ENCODE measurements around the gene MPST. TPM values are rescaled to one million over a fixed set of nuclear protein-coding genes. Genes with fewer than 3 reads are reported as not detected.

MPST gene
- polyA plus RNA-seq, 3 donors: 40.1 to 51.8 (median 45.6) TPM

DNA sequence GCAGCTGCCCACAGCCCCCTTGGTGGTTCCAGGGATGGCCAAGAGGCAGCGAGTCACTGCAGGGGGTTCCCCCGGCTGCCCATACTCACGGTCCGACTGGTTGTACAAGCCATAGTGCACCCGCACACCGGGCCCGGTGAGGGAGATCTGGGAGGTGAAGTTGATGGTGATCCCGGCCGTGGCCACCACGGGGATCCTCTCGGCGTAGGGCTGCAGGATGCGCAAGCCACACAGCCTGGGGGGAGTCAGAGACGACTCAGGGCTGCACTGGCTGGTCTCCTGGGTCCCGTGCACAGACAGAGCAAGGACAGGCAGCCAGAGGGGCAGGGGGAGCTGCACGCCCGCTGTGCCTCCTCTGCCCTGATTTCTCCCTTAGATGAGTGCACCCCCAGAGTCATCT is 55.5 kb downstream of the MPST start:
- no peak for DNase-seq (ENCODE audit: low read depth in 3 of 3, low spot score in 2 of 3)

DNA sequence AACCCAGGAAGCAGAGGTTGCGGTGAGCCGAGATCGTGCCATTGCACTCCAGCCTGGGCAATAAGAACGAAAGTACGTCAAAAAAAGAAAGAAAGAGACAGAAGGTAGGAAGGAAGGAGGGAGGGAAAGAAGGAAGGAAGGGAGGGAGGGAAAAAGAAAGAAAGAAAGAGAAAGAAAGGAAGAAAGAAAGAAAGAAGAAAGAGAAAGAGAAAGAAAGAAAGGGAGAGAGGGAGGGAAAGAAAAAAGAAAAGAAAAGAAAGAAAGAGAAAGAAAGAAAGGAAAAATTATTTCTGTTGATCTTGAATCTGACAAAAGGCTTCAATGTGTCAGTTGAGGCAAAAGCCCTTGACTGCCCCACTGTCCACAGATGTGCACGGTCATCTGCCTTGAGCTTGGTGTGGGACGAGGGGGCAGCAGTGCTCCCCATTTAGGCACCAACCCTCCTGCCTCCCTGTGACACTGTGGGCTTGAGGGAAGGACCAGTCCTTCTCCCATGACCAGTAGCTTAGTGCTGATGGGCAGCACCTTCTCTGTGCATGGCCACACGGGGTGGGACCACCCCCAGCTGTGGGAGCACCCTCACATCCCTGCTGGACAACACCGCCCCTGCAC is 56.4 kb downstream of the MPST start:
- DNase-seq (ENCODE audit: low read depth in 3 of 3, low spot score in 2 of 3): no peak

GRCh38 chr22:37077802-37078448 is 58.4 kb downstream of the MPST start:
- DNase-seq (ENCODE audit: low read depth in 3 of 3, low spot score in 2 of 3): no peak

GRCh38 chr22:37079158-37079557 is 59.6 kb downstream of the MPST start:
- no peak for DNase-seq (ENCODE audit: low read depth in 3 of 3, low spot score in 2 of 3)

Other genes starting within 250 kb of the MPST start
- gene IFT27, start 243.6 kb upstream of the MPST start, polyA plus RNA-seq (ENCODE audit: insufficient read length in 3 of 3): 10 to 100 TPM; 42.0 to 48.9 (median 47.9) TPM
- gene PVALB, start 202.7 kb upstream of the MPST start, polyA plus RNA-seq (ENCODE audit: insufficient read length in 3 of 3): 10 to 100 TPM in 1 of 3 donors, 1 to 10 TPM in 2; 3.7 to 11.4 (median 4.6) TPM
- 1 to 10 TPM; 1.5 to 2.2 (median 1.6) TPM for gene NCF4, start 158.7 kb upstream of the MPST start, polyA plus RNA-seq (ENCODE audit: insufficient read length in 3 of 3)
- gene CSF2RB, start 106.1 kb upstream of the MPST start, polyA plus RNA-seq (ENCODE audit: insufficient read length in 3 of 3): 1 to 10 TPM; 2.3 to 2.6 (median 2.4) TPM
- gene TST, start 295 bp upstream of the MPST start, polyA plus RNA-seq (ENCODE audit: insufficient read length in 3 of 3): 10 to 100 TPM; 38.6 to 50.3 (median 41.7) TPM
- gene KCTD17, start 32.0 kb downstream of the MPST start, polyA plus RNA-seq (ENCODE audit: insufficient read length in 3 of 3): 10 to 100 TPM; 22.6 to 26.7 (median 24.5) TPM
- gene TMPRSS6, start 90.0 kb downstream of the MPST start, polyA plus RNA-seq (ENCODE audit: insufficient read length in 3 of 3): under 1 TPM; 0.17 to 0.21 (median 0.21) TPM
- 1 to 10 TPM in 2 of 3 donors, under 1 TPM in 1; 0.94 to 1.1 (median 1.0) TPM for gene IL2RB, start 130.2 kb downstream of the MPST start, polyA plus RNA-seq (ENCODE audit: insufficient read length in 3 of 3)
- 10 to 100 TPM; 25.3 to 29.0 (median 26.2) TPM for gene C1QTNF6, start 168.5 kb downstream of the MPST start, polyA plus RNA-seq (ENCODE audit: insufficient read length in 3 of 3)
- gene SSTR3, start 192.7 kb downstream of the MPST start, polyA plus RNA-seq (ENCODE audit: insufficient read length in 3 of 3): 1 to 10 TPM in 1 of 3 donors, under 1 TPM in 2; 0.79 to 1.2 (median 0.83) TPM
- 1 to 10 TPM; 5.7 to 6.9 (median 5.9) TPM for gene RAC2, start 224.5 kb downstream of the MPST start, polyA plus RNA-seq (ENCODE audit: insufficient read length in 3 of 3)

All from right renal cortex interstitium (tissue), 3 donors.